Body of pancreas (tissue), 4 donors: ENCODE data around the gene CDKN1B.

ENCODE experiments used
- POLR2A ChIP-seq, 3 donors: fragments of 450-650 bp; IDR thresholded peaks; one replicate each; pipeline ENCODE4 v1.6.1; 2016; ENCODE audit warnings: antibody characterized with exemption in 3 of 3, mild to moderate bottlenecking in 2 of 3
- TF ChIP-seq, protein P1 (sequence below), 7 experiments: fragments of 450-650 bp in 4 of 7; fragments of 200-600 bp in 3 of 7; sonication (generic) in 3 of 7; IDR thresholded peaks; one replicate each; pipeline ENCODE4 v1.5.1; 2016 to 2019; ENCODE audit warnings: antibody characterized with exemption in 7 of 7

DNA sequence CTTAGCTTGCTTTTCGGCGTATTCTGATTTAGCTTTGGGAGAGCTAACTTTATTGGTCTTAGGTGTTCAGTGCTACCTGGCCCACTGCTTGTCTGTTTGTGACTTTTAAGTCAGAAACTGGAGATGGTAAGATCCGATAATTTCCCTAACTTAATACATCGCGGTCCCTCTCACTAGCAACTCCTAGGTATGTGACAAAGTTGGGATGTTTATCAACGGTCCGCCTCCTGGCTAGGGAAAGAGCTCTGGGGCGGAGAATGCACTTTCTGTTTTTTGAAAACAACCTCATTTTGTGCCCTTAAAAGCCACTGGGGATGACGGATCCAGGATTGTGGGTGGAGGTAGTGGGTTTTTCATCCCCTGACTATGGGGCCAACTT, 1.2 kb downstream of the CDKN1B start:
- no peak for TF ChIP-seq POLR2A (IDR thresholded peaks at IDR 0.05)
- TF ChIP-seq, protein P1, sequence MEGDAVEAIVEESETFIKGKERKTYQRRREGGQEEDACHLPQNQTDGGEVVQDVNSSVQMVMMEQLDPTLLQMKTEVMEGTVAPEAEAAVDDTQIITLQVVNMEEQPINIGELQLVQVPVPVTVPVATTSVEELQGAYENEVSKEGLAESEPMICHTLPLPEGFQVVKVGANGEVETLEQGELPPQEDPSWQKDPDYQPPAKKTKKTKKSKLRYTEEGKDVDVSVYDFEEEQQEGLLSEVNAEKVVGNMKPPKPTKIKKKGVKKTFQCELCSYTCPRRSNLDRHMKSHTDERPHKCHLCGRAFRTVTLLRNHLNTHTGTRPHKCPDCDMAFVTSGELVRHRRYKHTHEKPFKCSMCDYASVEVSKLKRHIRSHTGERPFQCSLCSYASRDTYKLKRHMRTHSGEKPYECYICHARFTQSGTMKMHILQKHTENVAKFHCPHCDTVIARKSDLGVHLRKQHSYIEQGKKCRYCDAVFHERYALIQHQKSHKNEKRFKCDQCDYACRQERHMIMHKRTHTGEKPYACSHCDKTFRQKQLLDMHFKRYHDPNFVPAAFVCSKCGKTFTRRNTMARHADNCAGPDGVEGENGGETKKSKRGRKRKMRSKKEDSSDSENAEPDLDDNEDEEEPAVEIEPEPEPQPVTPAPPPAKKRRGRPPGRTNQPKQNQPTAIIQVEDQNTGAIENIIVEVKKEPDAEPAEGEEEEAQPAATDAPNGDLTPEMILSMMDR (IDR thresholded peaks at IDR 0.05), result no peak
